Activated CD8-positive, alpha-beta memory T cell treated with anti-CD3 and anti-CD28 coated beads for 36 hours (primary cell): ENCODE data around the gene NFRKB. TPM values are rescaled to one million over a fixed set of nuclear protein-coding genes. Genes with fewer than 3 reads are reported as not detected.
"Not testable (repeated sequence)": the region's sequence is repeated elsewhere in the genome, so short reads cannot be mapped to it uniquely, and the experiment has no call there.

Experiments used
- CTCF ChIA-PET: fragments of 350-600 bp; sonication (Branson Sonifier 250); formaldehyde crosslinking; loops from one replicate; lab custom pipeline; 2021; ENCODE audit warnings: antibody characterized with exemption; lab: Charles Lee
- POLR2A ChIA-PET: fragments of 350-600 bp; sonication (Branson Sonifier 250); formaldehyde crosslinking; loops from one replicate; lab custom pipeline; 2021; ENCODE audit warnings: antibody characterized with exemption; lab: Charles Lee
- total RNA-seq, 2 experiments: library from RNA; stranded (reverse); gene quantifications; one replicate each; pipeline ENCODE4 v1.2.3, GENCODE V29; 2021

The NFRKB gene
- total RNA-seq, 2 experiments from 2014 or later: 37.5 to 38.6 TPM

DNA sequence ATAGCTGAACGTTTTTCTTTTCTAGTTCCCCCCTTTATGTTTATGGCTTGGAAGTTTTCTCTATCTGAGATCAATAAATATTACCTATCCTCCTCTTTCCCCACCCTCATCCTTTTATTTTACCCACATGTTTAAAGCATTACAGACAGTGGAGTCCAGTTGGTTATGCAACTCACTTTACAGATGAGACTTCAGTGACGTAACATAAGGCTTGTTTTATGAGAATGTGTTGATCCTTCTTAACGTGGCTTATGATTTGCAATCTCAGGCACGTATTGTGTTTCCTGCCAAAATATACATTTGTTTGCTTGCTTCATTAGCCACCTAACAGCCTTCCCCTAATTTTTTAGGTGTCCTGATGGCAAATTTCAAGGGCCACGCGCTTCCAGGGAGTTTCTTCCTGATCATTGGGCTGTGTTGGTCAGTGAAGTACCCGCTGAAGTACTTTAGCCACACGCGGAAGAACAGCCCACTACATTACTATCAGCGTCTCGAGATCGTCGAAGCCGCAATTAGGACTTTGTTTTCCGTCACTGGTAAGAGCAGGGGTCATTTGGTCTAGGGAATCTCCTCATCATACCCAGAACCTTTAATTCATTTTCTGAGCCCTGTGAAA lies 43.1 kb downstream of the NFRKB start:
- POLR2A ChIA-PET: no interaction called here
- CTCF ChIA-PET: no interaction called here

DNA sequence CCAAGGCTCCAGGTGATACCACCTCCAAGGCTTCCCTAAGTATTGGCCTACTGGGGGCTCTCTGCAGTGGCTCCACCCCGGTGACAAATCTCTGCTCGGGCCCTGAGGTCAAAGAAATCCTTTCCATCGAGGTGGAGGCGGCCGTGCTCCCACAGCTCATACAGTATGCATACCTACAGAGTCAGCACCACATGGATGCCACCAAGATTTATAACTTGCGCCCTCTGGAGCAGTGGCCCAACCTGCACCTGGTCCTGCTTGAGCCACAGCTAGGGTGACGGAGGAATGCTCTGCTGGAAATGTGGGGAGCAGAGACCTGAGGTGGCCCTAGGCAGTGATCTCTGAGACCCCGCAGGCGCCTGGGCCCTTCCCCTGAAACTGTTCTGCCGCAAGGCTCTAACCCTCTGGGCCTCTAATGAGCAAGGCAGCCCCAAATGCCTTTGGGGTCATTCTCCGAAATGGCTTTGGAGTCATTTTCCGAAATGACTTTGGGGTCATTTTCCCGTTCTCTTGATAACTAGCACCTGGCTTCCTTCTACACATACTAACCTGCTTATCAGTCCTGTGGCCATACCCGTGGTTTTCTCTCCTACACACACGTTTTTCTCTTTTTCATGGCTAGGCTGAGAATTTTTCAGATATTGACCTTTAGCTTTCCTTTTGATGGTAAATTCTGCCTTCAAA lies 45.8 kb downstream of the NFRKB start:
- CTCF ChIA-PET: no interaction called here
- POLR2A ChIA-PET: no interaction called here

DNA sequence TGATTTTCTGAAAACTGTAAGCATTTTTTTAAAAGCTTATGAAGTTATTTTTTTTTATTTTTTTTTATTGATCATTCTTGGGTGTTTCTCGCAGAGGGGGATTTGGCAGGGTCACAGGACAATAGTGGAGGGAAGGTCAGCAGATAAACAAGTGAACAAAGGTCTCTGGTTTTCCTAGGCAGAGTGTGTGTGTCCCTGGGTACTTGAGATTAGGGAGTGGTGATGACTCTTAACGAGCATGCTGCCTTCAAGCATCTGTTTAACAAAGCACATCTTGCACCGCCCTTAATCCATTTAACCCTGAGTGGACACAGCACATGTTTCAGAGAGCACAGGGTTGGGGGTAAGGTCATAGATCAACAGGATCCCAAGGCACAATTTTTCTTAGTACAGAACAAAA lies 48.0 kb downstream of the NFRKB start:
- POLR2A ChIA-PET, CTCF ChIA-PET: not testable (repeated sequence)

DNA sequence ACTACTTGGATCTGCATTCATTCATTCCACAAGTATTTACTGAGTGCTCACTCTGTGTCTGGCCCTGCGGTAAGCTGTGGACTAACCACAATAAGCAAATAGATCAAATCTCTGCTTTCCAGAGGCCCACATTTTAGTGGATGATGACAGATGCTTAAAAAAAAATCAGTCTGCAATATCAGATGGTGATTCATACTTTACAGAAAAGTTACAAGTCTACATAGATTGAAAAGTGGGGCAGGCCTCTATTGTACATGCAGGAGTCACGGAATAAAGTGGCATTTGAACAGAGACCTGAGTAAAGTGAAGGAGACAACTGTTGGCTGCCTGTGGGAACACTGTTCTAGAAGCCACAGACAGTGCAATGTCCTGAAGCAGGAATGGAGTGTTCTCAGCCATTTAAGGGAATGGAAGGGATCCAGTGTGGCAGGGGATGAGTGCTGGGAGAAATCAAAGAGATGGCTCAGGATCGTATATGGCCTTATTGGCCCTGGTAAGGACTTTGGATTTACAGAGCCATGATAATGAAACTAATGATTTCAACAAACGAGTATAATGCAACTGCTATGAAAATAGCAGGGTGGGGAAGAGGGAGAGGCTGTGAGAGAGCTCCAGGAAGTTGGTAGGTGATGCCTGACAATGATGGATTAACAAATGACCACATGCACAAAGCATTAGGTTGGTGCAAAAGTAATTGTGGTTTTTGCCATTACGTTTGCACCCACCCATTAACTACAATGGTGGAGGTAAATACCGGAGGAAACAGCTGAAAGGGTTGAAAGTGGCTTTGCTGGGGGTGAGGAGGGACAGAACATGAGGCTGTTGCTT lies 48.7 kb downstream of the NFRKB start:
- POLR2A ChIA-PET: no interaction called here
- CTCF ChIA-PET: interaction anchor here (0.7 kb wide), 1 partner anchor 97 kb away, joined by 3 read pairs; no protein-coding TSS in a partner anchor

Other genes with a start within 250 kb of the NFRKB start
- under 1 TPM; 0.31 to 0.59 TPM for gene TMEM45B, start 79.7 kb downstream of the NFRKB start, total RNA-seq
- gene PRDM10, start 107.3 kb upstream of the NFRKB start, total RNA-seq: 10 to 100 TPM; 13.9 to 15.2 TPM
- 10 to 100 TPM; 49.7 to 56.1 TPM for gene APLP2, start 174.3 kb upstream of the NFRKB start, total RNA-seq